GM12892 (cell line): ENCODE results near the gene MAD2L2.

Source experiments
- POLR2A ChIP-seq: IDR thresholded peaks from 2 replicates; pipeline ENCODE4 v1.6.1; 2011; ENCODE audit warnings: low read depth, low read length, control low read depth
- TAF1 ChIP-seq: IDR thresholded peaks from 2 replicates; pipeline ENCODE4 v1.6.1; 2011; ENCODE audit warnings: low read depth, mild to moderate bottlenecking, control low read depth, low read length, borderline replicate concordance

DNA sequence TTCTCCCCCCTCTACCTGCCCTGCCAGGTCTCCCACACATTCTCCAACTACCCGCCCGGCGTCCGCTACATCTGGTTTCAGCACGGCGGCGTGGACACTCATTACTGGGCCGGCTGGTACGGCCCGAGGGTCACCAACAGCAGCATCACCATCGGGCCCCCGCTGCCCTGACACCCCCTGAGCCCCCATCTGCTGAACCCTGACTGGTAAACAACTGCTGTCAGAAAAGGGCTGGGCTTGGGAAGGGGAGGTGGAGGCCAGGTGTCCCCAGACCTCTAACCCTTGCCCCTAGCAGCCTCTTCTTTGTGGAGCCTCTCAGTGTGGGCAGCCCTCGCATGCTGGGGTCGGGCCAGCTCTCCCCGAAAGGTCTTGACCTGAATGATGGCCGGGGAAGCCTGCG is 19.8 kb downstream of the MAD2L2 start:
- no peak for TF ChIP-seq POLR2A
- no peak for TF ChIP-seq TAF1
